GM18858 (cell line): ENCODE results near the gene KLHL22.

Experiments used
- ATAC-seq: cut with Tn5 transposase; IDR thresholded peaks from one replicate; pipeline ENCODE4 v1.9.1; 2021; ENCODE audit not compliant: unreplicated experiment

The KLHL22 gene

DNA sequence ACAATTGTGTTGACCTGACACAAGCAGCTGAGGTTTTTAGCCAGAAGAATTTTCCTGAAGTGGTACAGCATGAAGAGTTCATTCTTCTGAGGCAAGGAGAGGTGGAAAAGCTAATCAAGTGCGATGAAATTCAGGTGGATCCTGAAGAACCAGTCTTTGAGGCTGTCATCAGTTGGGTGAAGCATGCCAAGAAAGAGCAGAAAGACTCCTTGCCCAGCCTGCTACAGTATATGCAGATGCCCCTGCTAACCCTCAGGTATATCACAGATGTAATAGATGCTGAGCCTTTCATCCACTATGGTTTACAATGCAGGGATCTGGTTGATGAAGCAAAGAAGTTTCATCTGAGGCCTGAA, 45.1 kb downstream of the KLHL22 start:
- no peak for ATAC-seq

DNA sequence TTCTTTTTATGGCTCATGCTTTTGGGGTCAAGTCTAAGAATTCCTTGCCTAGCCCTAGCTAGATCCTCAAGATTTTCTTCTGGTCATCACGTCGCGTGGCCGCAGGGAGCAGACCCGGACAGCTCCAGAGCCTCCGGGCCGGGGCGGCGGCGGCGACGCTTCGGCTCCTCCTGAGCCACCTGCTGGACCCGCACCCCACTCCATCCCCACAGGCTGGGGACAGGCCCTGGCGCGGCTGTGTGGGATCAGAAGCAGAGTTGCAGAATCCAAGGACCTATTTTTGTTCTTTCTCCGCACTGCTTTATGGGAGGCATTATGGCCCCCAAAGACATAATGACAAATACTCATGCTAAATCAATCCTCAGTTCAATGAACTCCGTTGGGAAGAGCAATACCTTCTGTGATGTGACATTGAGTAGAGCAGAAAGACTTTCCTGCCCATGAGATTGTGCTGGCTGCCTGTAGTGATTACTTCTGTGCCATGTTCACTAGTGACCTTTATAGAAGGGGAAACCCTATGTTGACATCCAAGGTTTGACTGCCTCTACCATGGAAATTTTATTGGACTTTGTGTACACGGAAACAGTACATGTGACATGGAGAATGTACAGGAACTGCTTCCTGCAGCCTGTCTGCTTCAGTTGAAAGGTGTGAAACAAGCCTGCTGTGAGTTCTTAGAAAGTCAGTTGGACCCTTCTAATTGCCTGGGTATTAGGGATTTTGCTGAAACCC, 45.6 kb downstream of the KLHL22 start:
- ATAC-seq: no peak

DNA sequence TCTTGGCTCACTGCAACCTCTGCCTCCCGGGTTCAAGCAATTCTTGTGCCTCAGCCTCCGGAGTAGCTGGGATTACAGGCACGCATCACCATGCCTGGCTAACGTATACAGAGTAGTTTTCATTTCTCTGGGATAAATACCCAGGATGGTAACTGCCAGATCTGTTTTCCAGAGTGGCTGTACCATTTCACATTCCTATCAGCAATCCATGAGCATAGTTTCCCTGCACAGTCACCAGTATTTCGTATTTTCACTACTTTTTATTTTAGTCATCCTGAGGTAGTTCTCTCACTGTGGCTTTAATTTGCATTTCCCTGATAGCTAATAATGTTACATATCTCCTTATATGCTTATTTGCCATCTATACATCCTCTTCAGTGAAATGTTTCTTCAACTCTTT, 47.0 kb downstream of the KLHL22 start:
- no peak for ATAC-seq

DNA sequence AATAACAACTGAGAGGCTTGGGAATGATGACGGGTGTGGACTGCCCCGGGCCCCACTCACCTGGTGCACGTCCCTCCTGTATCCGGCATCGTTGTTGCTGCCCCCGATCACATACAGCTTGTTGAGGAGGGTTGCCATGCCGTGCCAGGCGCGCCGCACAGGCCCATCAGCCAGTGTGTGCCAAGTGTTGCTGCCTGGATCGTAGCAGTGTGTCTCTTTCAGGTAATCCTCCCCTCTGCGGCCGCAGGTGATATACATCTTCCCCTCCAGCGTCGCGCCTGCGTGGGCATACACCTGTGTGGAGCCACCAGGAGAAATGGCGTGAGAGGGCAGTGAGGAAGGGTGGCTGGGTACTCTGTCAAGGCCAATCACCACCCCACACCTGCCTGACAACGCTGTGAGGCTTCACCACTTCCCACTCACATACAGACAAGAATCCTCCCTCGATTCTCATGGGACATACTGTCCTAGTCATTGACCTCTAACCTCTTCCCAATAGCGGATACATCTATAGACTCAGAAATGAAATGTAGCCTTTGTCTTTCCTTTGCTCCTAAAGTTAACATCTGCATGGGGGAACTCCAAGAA, 49.1 kb downstream of the KLHL22 start:
- ATAC-seq: no peak

DNA sequence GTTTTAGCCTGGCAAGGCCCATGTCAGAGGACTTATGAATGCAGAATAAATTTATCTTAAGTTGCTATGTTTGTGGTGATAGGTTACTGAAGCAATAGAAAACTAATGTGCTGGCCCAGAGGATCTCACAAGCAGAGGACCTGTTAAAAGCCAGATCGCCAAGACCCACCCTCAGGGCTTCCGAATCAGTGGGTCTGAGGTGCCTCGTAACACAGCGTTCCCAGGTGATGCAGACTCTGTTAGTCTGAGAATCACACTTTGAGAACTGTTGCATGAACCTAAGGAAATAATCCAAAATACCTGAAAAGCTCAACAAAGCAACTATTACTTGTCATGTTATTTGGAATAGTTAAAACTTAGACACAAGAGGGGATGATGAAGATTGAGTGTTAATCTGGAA, 51.3 kb downstream of the KLHL22 start:
- ATAC-seq: no peak

DNA sequence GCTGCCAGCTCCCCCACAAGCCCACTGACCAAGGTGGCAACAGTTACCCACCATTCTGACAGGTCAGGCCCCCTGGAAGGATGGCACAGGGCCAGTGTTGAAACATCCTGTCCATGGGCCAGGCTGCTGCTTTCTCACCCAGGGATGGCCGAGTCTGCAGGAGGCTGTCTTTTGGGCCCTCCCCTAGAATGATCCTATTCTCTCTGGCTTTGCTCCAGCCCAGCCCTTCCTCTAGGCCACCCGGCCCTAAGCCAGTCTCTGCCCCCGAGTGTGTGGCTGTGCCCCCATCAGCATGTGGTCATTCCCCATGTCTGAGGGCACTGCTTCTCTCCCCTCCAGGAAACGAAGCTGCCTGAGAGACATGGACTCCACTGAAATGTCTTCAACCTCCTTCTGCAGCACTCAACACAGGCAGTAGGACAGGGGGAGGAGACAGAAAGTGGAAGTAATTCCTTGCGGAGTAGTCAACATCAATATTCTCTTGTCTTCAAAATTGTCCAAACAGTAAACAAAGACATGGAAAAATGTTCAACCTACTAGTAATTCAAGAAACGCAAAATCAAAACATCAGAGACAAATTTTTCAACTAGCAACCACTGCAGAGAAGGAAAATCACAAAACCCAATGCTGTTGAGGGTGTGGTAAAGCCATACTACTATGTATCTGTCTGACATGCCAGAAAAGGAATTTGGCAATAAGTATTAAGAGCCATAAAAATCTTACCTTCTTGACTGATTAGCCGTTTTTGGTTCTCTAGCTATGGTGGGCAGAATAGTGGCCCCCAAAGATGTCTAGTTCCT, 52.9 kb downstream of the KLHL22 start:
- ATAC-seq: no peak

DNA sequence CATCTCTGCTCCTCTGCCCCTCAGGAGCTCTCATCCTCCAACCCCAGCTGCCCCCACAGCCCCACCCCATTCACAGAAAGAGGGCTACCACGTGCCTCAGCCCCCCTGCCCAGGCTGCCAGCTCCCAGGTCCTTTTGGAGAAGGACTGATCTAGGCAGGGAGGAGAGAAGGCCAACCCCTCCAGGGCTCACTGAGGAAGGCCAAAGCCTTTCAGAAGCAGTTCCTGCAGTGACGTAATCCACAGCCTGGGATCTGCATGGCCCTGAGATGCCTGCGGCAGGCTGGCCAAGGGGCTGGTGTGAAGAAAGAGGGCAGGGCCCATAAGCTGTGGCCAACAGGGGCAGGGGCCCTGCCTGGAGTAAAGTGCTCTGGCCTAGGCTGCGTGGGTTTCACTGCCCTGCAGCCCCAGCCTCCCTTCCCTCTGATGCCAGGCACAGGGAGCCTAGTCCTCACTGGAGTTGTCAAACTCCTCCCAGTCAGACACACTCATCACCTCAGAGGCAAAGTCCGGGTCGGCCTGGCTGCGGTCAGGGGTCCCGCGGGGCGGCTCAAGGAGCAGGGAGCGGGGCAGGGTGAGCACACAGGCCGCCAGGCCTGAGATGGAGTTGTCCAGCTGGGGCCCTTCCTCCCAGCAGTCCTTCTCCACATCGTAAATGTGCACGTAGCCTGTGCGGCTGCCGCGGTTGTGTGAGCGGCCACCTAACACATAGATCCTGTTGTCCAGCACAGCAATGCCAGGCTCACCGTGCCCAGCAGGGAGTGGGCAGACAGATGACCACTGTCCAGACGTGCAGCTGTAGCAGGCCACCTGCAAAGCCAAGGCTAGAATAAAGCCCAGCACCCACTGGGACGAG, 53.7 kb downstream of the KLHL22 start:
- ATAC-seq: no peak

DNA sequence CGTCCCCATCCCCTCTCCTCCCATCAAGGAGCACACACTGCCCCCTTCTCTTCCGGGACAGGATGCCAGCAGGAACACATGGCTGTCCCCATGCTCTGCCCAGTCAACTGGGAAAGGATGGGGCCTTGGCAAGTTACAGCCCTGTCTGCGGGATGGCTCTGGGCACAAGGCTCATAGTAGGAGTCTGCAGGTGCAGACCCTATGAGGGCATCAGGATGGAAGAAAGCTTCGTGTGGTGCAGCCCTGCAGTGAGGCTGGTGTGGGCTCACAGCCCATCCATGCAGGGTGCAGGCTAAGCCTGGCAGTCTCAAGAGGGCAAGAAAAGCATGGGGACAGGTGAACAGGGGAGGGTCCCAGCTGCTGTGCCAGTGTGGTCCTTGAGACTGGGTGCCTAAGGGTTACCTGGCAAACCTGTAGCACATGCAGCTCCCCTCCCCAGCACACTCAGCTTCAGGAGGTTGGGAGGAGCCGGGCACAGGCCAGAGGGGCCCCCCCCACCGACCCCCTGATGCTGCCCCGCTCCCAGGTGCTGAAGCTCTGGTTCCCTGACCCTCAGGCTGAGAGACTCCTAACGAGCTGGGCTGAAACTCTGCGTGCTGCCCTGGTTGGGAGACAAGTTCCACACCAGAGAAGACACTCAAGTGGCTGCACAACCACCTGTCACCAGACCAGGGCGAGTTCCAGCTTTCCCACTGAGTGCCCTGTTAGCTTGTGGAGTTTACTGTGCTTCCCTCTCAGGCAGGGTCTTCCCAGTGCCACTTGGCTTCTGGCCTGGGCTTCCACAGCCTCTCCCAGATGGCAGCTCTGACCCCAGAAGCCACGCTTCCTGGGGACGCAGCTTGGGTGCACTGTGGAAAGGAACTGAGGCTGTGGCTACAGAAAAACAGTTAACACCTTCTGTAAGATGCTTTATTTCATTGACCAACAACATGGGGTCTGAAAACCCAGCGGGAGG, 54.7 kb downstream of the KLHL22 start:
- ATAC-seq: no peak

DNA sequence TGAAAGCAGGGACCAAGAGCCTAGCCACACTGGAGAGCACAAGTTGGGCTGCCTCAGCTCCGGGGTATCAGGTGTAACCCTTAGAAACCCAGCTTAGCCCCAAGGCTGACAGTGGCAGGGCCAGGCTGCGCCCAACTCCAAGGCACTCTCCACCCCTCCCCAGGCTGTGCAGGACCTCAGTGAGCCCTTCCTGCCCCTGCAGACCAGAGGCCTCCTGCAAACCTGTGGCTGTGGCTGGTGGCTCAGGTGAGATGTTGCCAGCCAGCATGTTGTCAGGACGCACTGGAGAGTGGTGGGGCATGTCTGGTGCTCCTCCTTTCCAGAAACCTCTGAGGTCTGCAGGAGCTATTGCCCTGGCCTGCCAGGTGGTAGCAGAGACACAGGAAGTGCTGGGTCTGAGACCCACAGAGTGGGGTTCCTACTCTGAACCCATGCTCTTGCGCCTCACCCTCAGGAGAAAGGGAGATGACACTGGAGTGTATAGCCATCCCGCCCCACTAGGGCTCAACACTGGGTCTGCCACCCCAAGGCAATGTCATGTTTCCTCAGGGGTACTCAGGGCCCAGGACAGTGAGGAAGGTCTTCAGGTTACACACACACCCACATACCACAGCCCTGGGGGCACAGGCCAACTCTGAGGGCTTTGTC, 55.5 kb downstream of the KLHL22 start:
- ATAC-seq: no peak

DNA sequence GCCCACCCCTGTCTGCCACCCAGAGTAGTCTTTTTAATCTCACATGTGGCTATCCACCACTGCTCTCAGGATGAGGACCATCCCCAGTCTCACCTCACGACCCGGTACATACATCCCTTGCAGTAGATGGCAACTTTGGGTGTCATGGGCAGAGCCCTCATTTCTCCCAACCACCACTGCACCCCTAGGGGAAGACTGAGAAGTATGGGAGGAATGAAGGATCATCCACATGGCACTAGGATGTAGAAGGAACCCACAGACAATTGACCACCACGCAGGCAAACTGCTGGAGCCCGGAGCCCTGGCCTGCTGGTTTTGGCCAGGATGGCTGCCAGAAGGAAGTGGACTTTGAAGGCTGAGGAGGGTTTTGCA, 56.1 kb downstream of the KLHL22 start:
- no peak for ATAC-seq

DNA sequence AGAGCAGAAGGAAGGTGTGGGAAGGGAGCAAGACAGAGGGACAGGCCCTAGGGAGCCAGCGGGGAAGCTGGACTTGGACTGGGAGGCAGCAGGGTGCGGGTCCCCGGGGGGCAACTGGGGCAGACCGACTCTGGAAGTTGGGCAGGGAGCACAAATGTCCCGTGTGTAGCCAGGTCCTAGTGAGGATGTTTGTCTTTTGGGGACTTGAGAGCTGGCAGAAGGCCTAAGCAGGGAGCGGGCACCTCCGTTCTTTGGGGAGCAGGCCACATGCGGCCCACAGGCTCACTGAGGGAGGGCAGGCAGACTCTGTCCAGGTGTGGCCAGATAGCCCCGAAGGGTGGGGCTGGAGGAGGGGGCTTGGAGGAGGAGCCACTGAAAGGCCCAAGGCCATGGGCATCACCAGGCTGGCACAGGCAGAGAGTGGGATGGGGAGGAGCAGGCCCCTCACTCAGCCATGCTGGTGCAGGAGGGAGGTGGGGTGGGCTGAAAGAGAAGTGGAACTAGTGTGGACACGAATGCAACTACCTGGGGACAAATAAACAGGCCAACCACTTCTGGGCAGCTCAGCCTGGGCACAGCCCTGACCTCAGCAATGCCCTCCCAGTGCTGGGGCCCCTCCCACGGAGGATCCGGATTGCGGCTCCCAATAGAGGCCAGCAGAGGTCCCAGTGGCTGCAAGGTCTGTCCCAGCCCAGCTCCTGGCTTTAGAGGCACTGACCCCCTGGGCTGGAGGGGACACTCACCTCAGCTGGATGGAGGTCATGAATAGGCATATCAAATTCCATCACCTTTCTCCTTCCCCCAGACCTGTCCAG, 56.7 kb downstream of the KLHL22 start:
- ATAC-seq: no peak

DNA sequence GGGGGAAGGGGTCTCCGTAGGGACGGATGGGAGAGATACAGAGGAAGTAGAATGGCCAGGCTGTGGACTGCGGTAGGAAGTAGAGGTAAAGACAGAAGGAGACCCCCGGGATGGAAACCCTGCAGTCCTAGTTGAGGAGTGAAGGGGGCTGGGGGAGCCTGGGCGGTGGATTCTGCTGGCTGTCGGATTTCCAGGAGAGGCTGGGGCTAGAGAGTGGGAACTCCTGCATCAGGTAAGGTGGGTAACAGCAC, 57.2 kb downstream of the KLHL22 start:
- ATAC-seq: no peak

DNA sequence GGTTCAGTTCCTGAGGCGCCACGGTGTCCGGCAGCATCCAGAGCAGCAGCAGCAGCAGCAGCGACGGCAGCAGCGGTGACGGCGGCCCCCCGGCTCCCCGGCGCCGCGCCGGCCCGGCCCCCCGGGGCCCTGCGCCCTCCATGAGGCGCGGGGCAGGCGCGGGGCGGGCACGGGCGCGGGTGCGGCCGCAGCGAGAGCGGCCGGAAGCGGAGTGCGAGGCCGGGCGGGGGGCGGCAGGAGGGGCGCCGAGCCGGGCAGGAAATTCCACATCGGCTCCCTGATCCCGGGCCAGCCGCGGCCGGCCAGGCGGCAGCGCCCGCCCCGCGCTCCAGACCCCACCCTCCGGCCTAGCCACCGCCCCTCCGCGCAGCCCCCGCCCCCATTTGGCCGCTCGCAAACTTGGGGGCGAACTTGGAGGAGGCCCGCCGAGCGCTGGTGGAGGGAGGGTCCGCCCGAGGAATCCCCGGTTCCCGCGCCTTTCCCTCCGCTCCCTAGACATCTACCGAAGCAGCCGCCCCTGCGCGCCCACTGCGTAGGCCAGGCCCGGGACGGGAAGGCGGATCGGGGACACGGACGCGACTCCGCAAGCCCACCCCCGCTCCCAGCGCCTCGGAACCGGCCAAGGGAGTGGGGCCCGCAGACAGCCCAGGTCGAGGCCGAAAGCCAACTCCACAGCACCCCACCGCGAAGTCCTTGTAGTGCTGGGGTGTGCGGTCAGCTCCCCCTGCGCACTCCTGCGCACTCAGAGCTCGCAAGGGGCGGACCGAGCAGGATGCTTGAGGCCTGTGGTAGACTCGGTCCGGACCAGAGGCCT, 57.8 kb downstream of the KLHL22 start, which contains the start of gene SCARF2:
TSS of gene SCARF2 (minus strand) at position 213 of the 814 bp plus-strand sequence. CDS start at position 142, 71 bp downstream.
- no peak for ATAC-seq

DNA sequence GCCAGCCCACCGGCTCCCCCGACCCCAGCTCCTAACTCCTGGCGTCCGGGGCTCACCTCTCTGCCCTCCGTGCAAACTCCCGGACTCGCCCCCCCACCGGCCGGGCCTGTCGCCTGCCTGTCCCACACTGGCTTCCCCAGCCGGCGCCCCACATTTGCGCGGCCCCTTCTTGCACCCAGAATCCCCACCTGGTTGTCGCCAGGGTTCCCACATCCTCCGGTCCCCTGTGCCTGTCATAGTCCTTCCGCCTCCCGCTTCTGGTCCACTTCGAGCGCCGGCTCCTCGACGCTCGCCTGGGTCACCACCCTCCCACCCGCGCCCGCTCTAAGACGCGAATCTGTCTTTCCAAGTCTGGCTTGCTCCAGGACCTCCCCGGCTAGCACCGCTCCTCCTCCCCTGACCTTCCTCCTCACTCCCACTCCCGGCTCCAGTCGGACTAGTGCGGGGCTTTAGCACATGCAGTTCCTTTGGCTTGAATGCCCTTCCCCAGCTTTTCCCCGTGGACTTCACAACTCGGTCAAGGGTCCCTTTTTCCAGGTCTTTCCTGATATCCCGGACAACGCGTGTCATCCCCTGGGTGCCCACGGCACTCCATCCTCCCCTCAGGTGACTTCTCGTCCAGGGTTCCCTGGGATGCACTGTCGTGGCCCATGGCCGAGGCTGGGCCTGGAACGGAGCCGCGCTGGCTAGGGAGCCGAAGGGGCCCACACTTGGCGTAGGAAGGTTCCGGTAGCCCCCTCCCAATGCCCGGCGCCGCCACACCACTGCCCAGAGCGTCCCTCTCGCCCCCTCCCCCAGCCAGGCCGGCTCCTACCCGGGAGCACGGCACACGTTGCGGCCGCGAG, 58.6 kb downstream of the KLHL22 start:
- no peak for ATAC-seq

DNA sequence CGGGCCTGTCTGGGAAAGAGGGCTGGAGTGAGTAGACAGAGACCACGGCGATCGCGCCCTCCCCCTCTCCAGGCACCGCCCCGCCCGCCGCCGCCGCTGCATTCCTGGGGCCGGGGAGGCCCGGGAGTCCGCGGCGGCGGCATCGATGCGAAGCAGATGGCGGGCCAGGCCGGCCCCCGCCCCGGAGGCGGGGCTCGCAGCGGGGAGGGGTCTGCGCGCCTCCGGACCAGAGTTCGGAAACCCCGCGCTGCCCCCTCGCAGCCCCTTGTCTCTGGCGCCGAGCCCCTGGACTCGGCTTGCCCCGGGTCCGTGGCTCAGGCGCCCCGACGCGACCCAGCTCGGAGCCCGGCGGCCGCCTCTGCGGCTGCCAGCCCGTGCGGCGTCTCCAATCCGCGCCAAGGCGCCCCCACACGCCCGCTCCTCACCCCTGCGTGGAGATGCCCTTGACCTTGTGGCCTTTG, 59.3 kb downstream of the KLHL22 start:
- no peak for ATAC-seq

DNA sequence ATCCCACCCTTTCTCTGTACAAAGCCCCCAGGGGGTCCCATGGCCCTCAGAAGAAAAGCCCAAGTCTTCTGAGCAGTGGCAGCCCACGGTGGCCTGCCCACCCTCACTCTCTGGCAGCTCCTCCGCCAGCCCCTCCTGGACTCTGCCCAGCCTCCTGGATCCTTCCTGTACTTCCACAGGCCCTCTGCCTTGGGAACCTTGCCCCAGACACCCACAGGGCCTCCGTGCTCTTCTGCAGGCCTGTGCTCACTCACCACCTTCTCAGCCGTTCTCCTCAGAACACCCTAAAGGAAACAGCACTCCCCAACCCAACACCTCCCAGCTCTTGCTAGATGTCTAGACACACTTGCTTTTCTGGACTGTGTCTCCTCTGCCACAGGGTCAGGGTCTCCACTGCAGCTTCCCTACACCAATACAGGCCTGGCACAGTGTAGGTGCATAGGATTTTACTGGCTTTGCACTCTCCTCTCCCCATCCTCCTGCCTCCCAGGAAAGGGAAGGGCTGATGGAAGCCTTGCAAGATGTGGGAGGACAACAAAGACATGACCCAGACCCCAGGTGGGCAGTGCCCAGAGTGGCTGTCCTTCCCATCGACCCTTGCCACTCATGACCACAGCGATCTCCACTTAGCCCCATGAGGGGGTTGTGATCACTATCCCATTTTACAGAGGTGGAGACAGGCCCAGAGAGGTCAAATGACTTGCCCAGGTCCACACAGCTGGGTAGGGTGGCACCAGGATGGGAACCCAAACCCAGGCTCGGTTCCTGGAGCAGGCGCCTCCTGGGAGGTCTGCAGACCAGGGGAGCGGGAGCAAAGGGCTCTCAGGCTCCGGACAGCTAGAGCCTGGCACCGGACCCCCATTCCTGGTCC, 59.9 kb downstream of the KLHL22 start:
- no peak for ATAC-seq
